Stimulated activated CD8-positive, alpha-beta memory T cell treated with anti-CD3 and anti-CD28 coated beads, Interleukin-2, amount 100 ng/mL, for 1 hour (primary cell): ENCODE data around the gene MICALL2.

Experiments used
- DNase-seq, 2 donors: peaks; one replicate each; pipeline ENCODE4 v3.0.0-alpha.2; 2020; ENCODE audit warnings: low read depth in 2 of 2

MICALL2 gene

DNA sequence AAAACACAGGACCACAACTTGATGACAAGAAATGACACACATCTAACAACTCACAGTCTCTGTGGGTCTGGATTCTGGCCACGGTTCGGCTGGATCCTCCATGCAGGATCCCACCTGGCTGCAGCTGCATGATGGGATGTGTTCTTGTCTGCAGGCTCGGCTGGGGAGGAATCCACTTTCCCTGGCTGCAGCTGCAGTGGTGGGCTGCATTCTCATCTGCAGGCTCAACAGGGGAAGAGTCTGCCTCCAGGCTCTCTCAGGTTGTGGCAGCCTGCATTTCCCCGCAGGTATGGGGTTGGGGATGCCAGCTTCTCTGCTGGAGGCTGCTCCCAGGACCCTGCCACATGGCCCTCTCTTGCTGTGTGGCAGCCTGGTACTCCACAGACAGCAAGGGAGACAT is 64.9 kb downstream of the MICALL2 start:
- no peak for DNase-seq

DNA sequence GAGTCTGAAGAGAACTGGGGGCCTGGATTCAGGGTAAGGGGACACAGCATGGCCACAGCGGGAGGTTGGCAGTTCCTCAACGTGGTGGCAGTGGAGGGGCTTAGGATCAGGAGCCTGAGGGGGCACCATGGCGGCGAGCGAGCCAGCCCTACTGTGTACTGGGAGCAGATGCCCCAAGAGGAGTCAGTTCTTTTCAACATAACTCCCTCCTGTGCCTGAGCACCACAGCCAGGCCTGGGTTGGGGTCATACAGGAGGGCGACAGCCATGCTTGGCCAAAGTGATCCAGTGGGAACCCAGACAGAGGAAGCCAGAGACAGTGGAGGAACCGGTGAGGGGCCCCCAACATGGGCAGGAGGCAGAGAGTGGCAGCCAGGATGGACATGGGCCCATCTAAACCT is 65.8 kb downstream of the MICALL2 start:
- no peak for DNase-seq

DNA sequence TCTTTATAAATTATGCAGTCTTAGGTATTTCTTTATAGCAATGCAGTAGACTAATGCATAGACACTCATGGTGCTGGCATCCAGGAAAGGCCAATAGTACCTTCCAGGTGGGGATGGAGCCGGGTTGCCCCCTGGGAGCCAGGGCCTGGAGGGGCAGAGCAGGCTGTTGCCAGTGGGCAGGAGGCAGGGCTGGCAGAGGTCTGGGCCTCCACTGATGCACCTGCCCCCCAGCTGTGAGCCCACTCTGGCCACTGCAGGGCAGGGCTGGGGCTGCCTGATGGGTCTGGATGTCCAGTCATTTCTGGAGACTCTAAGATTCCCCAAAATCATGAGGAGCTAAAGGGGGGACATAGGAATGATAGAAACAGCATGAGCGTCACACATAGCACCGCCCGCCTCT is 66.7 kb downstream of the MICALL2 start:
- no peak for DNase-seq

DNA sequence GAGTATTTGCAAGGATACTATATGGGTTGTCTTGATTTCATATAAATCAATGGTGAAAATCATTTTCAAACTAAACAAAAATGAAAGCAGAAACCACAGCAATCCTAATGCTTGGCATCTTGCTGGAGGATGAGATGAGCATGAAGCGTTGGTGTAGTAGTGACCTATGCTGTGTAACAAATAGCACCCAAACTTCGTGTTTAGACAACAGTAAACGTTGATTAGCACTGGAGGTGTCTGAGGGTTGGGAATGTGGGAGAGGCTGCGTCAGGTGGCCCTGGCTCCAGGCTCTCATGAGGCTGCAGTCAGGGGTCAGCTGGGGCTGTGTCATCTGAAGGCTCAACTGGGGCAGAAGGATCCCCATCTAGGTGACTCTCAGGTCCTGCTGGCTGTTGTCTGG is 67.8 kb downstream of the MICALL2 start:
- no peak for DNase-seq

DNA sequence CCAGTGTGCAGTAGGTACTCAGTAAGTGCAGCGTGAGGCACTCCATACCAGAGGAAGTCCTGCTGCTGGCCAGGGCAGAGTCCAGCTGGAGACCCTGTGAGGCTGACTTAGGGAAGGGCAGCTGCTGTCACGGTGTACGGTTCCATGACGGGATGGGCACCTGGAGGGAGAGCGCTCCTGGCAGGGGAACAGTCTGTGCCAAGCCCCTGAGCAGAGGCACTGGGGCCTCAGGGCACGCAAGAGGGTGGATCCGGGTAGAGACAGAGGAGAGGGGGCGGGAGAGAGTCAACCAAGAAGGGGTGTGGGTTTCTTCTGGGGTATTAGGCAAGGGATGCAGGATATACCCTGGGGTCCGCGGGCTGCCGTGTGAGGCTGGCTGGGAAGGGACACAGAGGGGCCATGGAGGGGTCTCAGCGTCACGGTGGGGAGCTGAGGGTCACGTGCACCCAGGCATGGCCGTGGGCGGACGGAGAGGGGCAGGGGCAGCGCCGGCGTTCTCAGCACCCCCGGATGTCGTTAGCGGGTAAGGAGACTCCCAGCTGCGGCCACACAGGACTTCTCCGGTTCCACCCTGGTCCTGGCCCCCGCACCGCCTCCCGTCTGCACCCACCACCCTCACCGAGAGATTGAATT is 70.5 kb downstream of the MICALL2 start:
- no peak for DNase-seq

DNA sequence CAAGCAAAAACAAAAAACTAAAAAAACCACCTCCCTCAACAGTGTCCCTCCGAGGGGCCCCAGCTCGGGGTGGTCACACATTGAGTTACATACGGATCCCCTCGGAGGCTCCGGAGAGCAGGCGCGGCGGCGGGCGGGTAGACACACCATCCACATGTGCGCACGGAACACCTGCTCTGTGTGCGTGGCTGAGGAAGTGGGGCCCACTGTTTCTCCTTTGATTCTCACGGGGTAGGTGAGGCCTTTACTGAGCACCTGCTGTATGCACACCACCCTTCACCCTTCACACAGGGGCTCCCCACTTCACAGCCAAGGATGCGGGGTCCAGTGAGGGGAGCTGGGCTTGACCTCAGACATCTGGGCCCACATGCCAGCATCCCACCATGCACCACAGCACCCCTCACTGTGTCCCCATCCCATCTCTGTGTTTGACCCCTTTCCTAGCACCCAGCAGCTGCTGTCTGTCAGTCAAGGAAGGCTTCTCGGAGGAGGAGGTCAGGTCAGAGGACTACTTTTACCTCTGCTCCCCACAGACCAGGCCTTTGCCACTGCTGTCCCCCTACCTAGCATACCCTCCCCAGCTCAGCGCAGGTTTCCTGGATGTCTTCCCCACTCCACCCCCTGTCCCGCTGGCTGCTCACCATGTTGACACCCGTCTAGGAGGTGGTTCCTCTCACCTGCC is 71.1 kb downstream of the MICALL2 start:
- DNase-seq = no peak

DNA sequence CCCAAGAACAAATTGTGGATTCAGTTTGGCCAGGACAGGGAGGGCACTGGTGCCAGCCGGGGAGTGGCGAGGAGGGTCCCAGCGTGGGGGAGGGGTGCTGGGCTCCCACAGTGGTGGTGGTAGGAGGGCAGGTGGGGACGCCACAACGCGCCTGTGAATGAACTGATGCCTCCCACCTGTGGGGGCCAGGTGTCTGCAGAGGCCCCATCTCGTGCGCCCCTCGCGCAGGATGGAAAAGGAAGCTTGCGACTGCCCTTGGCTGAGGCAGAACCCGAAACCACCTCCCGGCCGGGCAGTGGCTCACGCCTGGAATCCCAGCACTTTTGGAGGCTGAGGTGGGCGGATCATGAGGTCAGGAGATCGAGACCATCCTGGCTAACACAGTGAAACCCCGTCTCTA is 72.0 kb downstream of the MICALL2 start:
- DNase-seq = no peak

DNA sequence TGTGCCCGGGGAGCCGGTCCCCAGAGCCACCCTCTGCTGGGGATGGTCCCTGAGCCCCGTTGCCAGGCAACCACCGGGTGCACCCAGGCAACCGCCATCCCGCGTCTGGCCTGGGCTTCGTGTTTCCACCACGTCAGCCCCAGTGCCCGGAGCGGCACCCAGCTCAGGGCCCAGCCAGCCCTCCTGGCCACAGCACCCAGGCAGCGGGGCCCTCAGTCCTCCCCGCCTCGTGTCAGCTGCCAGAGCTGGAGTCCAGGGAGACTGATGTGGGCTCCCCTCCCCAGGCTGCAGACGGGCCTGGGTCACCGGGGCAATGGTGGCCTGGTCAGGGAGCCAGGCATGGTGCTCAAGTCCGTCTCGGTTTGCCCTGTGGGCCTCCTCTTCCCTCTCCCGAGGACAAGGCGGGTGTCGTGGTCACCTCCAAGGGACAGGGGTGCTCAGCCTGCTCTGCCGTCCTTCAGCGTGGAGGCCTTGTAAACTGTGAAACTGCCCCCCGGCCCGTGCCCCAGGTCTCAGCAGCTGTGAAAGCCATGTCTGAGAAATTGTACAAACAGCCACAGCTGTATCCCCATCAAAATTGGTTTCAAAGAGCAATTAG is 72.5 kb downstream of the MICALL2 start:
- DNase-seq = no peak

DNA sequence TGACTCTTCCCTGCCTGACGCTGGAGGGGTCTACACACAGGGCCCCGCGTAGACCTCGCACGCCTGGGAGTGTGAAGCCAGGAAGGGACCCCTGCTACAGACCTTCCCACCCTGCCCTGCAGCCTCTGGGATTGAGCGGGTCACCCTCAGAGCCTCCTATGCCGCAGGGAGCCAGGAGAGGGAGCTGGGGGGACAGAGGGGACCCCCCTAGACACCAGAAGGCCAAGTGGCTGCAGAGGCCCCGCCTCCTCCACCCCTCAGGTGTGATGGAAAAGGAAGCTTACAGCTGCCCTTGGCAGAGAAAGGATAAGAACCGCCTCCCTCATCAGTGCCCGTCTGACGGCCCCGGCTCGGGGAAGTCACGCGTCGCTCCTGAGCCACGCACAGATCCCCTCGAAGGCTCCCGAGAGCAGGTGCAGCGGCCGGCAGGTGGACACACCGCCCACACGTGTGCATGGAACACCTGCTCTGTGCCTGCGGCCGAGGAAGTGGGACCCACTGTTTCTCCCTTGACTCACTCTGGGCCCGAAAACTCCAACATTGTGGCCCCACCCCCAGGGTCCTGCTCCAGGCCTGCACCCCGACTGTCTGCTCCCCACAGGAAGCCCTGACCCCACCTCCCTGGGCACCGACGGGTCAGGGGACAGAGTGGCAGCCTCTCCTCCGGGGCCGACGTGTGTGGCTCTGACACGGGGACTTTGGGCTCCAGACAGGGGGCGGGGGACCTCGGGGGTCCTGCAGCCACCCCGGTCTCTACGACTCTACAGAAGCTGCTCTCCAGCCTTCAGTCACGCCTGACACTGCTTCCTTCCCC is 73.3 kb downstream of the MICALL2 start:
- DNase-seq = no peak

DNA sequence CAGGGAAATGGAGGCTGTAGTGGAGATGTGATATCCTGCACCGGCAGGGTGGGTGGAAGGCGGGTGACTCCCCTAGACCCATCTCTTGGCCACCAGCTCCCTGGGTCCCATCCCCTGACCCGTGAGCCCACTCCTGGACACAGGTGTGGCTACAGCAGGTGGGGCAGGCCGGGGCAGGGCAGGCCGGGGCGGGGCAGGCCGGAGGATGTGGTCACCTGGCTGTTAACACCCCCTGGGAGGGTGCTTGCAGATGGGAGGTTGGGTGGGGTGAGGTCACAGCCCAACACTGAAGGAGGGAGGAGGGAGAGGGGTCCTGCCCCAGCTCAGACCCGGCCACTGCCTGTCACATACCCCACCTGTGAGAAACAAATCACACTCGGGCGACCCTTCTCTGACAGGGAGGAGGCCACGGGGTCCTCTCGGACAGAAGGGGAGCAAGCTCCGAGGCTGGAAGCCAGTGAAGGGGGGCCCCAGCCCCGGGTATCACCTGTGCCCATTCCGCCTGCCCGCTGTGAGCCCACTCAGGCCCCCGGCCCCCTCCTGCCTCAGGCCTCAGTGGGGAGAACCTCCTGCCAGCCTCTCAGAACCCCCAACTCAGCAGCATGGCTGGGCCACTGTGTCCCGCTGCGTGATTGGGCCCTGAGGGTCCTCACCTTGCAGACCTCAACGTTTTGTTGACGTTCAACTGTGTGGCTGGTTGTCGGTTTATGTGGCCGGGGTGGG is 74.0 kb downstream of the MICALL2 start:
- no peak for DNase-seq
